H1 (cell line): ENCODE results near the gene SOCS3. TPM values are rescaled to one million over a fixed set of nuclear protein-coding genes. Genes with fewer than 3 reads are reported as not detected.

Experiments used
- CTCF ChIA-PET: fragments of 300-600 bp; sonication (Branson Sonifier 250); formaldehyde crosslinking; loops from one replicate; lab custom pipeline; 2021; ENCODE audit not compliant: partially characterized antibody; lab: Charles Lee
- POLR2A ChIA-PET: fragments of 300-600 bp; sonication (Branson Sonifier 250); formaldehyde crosslinking; loops from one replicate; lab custom pipeline; 2021; ENCODE audit warnings: inconsistent platforms; ENCODE audit not compliant: partially characterized antibody; lab: Charles Lee
- DNase-seq, 2 experiments: peaks; one replicate each; pipeline versions ENCODE4 v3.0.0 to v3.0.0-alpha.2; 2010 to 2022; ENCODE audit warnings: low spot score in 2 of 2, low read depth in 1 of 2, mixed read lengths in 1 of 2
- FAIRE-seq: peaks from 2 replicates; lab custom pipeline; 2011; peaks lifted over from hg19 to GRCh38; lab: Jason Lieb, UNC
- H2AFZ ChIP-seq: 2 replicates; pipeline ENCODE4 v1.8.1; 2012; ENCODE audit warnings: low read length, inconsistent platforms
- H2AK5ac ChIP-seq: 2 replicates; pipeline ENCODE4 v1.6.1; 2013; ENCODE audit warnings: low read depth, low read length
- H2BK120ac ChIP-seq: replicated peaks from 2 replicates; pipeline ENCODE3; 2013; ENCODE audit warnings: low read depth, low read length, inconsistent platforms
- H2BK12ac ChIP-seq: 2 replicates; pipeline ENCODE4 v1.6.1; 2013; ENCODE audit warnings: low read depth, low read length
- H2BK15ac ChIP-seq: 2 replicates; pipeline ENCODE4 v1.6.1; 2013; ENCODE audit warnings: low read length
- H2BK20ac ChIP-seq: 2 replicates; pipeline ENCODE4 v1.6.1; 2013; ENCODE audit warnings: low read length
- H2BK5ac ChIP-seq: 2 replicates; pipeline ENCODE4 v1.6.1; 2013; ENCODE audit warnings: low read depth, low read length
- H3K14ac ChIP-seq: 2 replicates; pipeline ENCODE4 v1.6.1; 2013; ENCODE audit warnings: inconsistent platforms; ENCODE audit not compliant: insufficient read length
- H3K18ac ChIP-seq: 2 replicates; pipeline ENCODE4 v1.6.1; 2013; ENCODE audit warnings: low read length; ENCODE audit errors: extremely low read depth
- H3K23ac ChIP-seq: 2 replicates; pipeline ENCODE4 v1.6.1; 2013; ENCODE audit warnings: inconsistent platforms; ENCODE audit not compliant: insufficient read length
- H3K23me2 ChIP-seq: 2 replicates; pipeline ENCODE4 v1.6.1; 2013; ENCODE audit warnings: low read depth, low read length
- H3K27ac ChIP-seq: 2 replicates; pipeline ENCODE4 v1.6.1; 2011; ENCODE audit warnings: low read depth, low read length, inconsistent platforms
- H3K27me3 ChIP-seq, 4 experiments: replicated peaks in 1 of 4; 1 replicate in 1 of 4; 2 replicates in 3 of 4; pipeline versions ENCODE4 v1.6.1 to v1.8.1; 2011 to 2013; ENCODE audit warnings: low read length in 3 of 4, mild to moderate bottlenecking in 3 of 4, inconsistent platforms in 2 of 4, mixed read lengths in 2 of 4, moderate library complexity in 1 of 4; ENCODE audit not compliant: control insufficient read depth in 3 of 4, insufficient read depth in 3 of 4; ENCODE audit errors: extremely low read depth in 1 of 4
- H3K36me3 ChIP-seq, 4 experiments: 2 replicates each; pipeline versions ENCODE4 v1.6.1 to v1.8.1; 2011 to 2013; ENCODE audit warnings: mild to moderate bottlenecking in 4 of 4, low read length in 3 of 4, moderate library complexity in 2 of 4, control low read depth in 1 of 4, inconsistent platforms in 1 of 4; ENCODE audit not compliant: insufficient read depth in 4 of 4, control insufficient read depth in 2 of 4
- H3K4ac ChIP-seq: replicated peaks from 2 replicates; pipeline ENCODE3; 2013; ENCODE audit warnings: low read length, low read depth, mixed read lengths, inconsistent platforms; ENCODE audit not compliant: insufficient read length
- H3K4me1 ChIP-seq, 4 experiments: replicated peaks in 1 of 4; 1 replicate in 1 of 4; 2 replicates in 3 of 4; pipeline versions ENCODE4 v1.6.1 to v1.8.1; 2011 to 2013; ENCODE audit warnings: low read length in 3 of 4, inconsistent platforms in 2 of 4, mixed read lengths in 1 of 4; ENCODE audit not compliant: insufficient read depth in 4 of 4, control insufficient read depth in 3 of 4
- H3K4me2 ChIP-seq, 2 experiments: 2 replicates each; pipeline versions ENCODE4 v1.6.1 to v1.8.1; 2011 to 2013; ENCODE audit warnings: low read depth in 2 of 2, low read length in 2 of 2, control low read depth in 1 of 2, inconsistent platforms in 1 of 2, mild to moderate bottlenecking in 1 of 2; ENCODE audit not compliant: insufficient read depth in 1 of 2
- H3K4me3 ChIP-seq, 4 experiments: fragments of 200-600, 300-600 bp in 1 of 4; sonication (generic), shearing (Covaris generic), sonication (Bioruptor Twin) in 1 of 4; 2 replicates each; pipeline versions ENCODE4 v1.5.1 to v1.8.1; 2011 to 2016; ENCODE audit warnings: low read length in 4 of 4, low read depth in 3 of 4, control low read depth in 2 of 4, inconsistent platforms in 2 of 4, mild to moderate bottlenecking in 2 of 4, mixed read lengths in 1 of 4, moderate library complexity in 1 of 4; ENCODE audit not compliant: insufficient read depth in 2 of 4; ENCODE audit errors: extremely low read depth in 1 of 4
- H3K56ac ChIP-seq: replicated peaks from 2 replicates; pipeline ENCODE3; 2013; ENCODE audit warnings: low read depth, mild to moderate bottlenecking, mixed read lengths, low read length, inconsistent platforms; ENCODE audit not compliant: insufficient read length
- H3K79me1 ChIP-seq: 2 replicates; pipeline ENCODE4 v1.6.1; 2013; ENCODE audit warnings: low read depth, low read length, control low read depth
- H3K79me2 ChIP-seq, 2 experiments: 2 replicates each; pipeline versions ENCODE4 v1.6.1 to v1.8.1; 2012 to 2013; ENCODE audit warnings: low read length in 2 of 2, mild to moderate bottlenecking in 2 of 2, inconsistent platforms in 1 of 2; ENCODE audit not compliant: insufficient read depth in 2 of 2, control insufficient read depth in 1 of 2
- H3K9ac ChIP-seq, 4 experiments: replicated peaks in 1 of 4; 1 replicate in 1 of 4; 2 replicates in 3 of 4; pipeline versions ENCODE4 v1.6.1 to v1.8.1; 2011 to 2013; ENCODE audit warnings: low read depth in 3 of 4, low read length in 3 of 4, control low read depth in 2 of 4, mild to moderate bottlenecking in 2 of 4, moderate library complexity in 2 of 4, inconsistent platforms in 1 of 4; ENCODE audit errors: extremely low read depth in 1 of 4
- H3K9me3 ChIP-seq, 2 experiments: 2 replicates each; pipeline versions ENCODE4 v1.6.1 to v1.8.1; 2012 to 2013; ENCODE audit warnings: mild to moderate bottlenecking in 2 of 2, moderate library complexity in 2 of 2, control low read depth in 1 of 2, inconsistent platforms in 1 of 2, low read depth in 1 of 2, low read length in 1 of 2, mixed read lengths in 1 of 2; ENCODE audit not compliant: insufficient read depth in 2 of 2
- H4K20me1 ChIP-seq, 2 experiments: replicated peaks in 1 of 2; 2 replicates each; pipeline versions ENCODE3 to v1.8.1; 2011 to 2013; ENCODE audit warnings: inconsistent platforms in 2 of 2, low read length in 2 of 2, mild to moderate bottlenecking in 1 of 2; ENCODE audit not compliant: insufficient read depth in 2 of 2, control insufficient read depth in 1 of 2
- H4K5ac ChIP-seq: 2 replicates; pipeline ENCODE4 v1.6.1; 2013; ENCODE audit warnings: low read length, low read depth, mixed read lengths, inconsistent platforms; ENCODE audit not compliant: insufficient read length
- H4K8ac ChIP-seq: 2 replicates; pipeline ENCODE4 v1.8.0; 2013; ENCODE audit warnings: mild to moderate bottlenecking, moderate library complexity, low read length, inconsistent platforms; ENCODE audit not compliant: insufficient read depth; ENCODE audit errors: extremely low read depth
- H4K91ac ChIP-seq: replicated peaks from 2 replicates; pipeline ENCODE3; 2013; ENCODE audit warnings: low read length, mixed read lengths, inconsistent platforms; ENCODE audit not compliant: insufficient read length
- BACH1 ChIP-seq: IDR thresholded peaks from 2 replicates; pipeline ENCODE4 v1.6.1; 2012; ENCODE audit warnings: low read length, improper control_type of control experiment
- BRCA1 ChIP-seq: IDR thresholded peaks from 2 replicates; pipeline ENCODE4 v1.6.1; 2012; ENCODE audit warnings: low read depth, low read length, improper control_type of control experiment
- CBX5 ChIP-seq: fragments of 300-800, 300-1000 bp; sonication (generic); IDR thresholded peaks from 2 replicates; pipeline ENCODE4 v1.7.1; 2016; ENCODE audit warnings: antibody characterized with exemption, low read length, low read depth
- EGR1 ChIP-seq: IDR thresholded peaks from 2 replicates; pipeline ENCODE4 v1.6.1; 2011; ENCODE audit warnings: low read depth, low read length, borderline replicate concordance
- KDM5A ChIP-seq: fragments of 200-600 bp; IDR thresholded peaks from 2 replicates; pipeline ENCODE4 v1.7.1; 2012; ENCODE audit warnings: mild to moderate bottlenecking, low read length, inconsistent platforms, mixed read lengths
- SP4 ChIP-seq: IDR thresholded peaks from 2 replicates; pipeline ENCODE4 v1.6.1; 2012; ENCODE audit warnings: low read length, inconsistent platforms
- TCF12 ChIP-seq: IDR thresholded peaks from 2 replicates; pipeline ENCODE4 v1.6.1; 2011; ENCODE audit warnings: low read depth, mild to moderate bottlenecking, low read length
- ZNF274 ChIP-seq: IDR thresholded peaks from 2 replicates; pipeline ENCODE4 v1.7.0; 2012; ENCODE audit warnings: low read length, borderline replicate concordance; ENCODE audit errors: extremely low read depth
- WGBS, 2 experiments: shearing (Covaris generic) in 1 of 2; methylation state at CpG; one replicate each; pipeline versions ENCODE4 v1.1.6 to v1.1.7; 2013 to 2015; ENCODE audit warnings: low lambda C conversion rate in 2 of 2, mixed read lengths in 2 of 2, inconsistent platforms in 1 of 2, low coverage in 1 of 2, missing lambda C conversion rate in 1 of 2; ENCODE audit not compliant: insufficient replicate concordance in 2 of 2, insufficient coverage in 1 of 2, insufficient read length in 1 of 2; ENCODE audit errors: extremely low coverage in 1 of 2, missing lambda C conversion rate in 1 of 2; 5-methylcytosine and 5-hydroxymethylcytosine counted together
- polyA plus RNA-seq, 7 experiments: library from polyadenylated mRNA; depleted of rRNA in 3 of 7; stranded (reverse) in 5 of 7; unstranded in 2 of 7; fragments of >200 nt in 5 of 7; fragments of 200-250 nt in 2 of 7; gene quantifications; 1 replicate in 5 of 7; 2 replicates in 1 of 7; 4 replicates in 1 of 7; pipeline versions ENCODE4 v1.2.1 to v1.2.3, GENCODE V29; 2011 to 2013; ENCODE audit warnings: missing spikeins in 2 of 7, mixed read lengths in 2 of 7
- total RNA-seq: library from RNA; stranded (reverse); fragmentation: NEBNext Ultra II Directional; extraction: Animal tissue kit (Norgen Biotek cat#: 25700); gene quantifications from 2 replicates; pipeline ENCODE4 v1.2.1, GENCODE V29; 2021

The SOCS3 gene
- total and polyA plus RNA-seq, 2 of the 8 experiments (the other 6 are each of a cell fraction or from before 2014, with no cell fraction given) = 10.1 to 47.9 TPM

DNA sequence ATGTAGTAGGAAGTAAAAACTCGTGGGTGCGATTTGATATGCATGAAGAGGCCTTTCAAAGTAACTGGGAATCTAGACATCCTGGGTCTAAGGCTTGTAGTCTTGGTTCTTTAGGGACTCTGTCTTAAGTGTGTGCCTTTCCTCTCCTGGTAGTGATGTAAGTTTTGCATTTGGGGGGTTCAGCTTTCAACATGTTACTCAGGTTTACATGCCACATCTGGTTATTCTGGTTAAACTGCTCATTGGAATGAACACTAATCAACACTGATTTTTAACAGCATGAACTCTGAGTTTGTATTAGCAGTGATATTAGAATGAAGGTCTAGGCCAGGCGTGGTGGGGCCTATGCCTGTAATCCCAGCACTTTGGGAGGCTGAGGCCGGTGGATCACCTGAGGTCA is 33.7 kb upstream of the SOCS3 start:
- Histone ChIP-seq H3K23me2 (no peaks in the 10 kb centered on the region), H3K4me1 (peaks cover 0 to 4% (median 0%) of the 10 kb centered on the region in 4 experiments; a peak in 4 of 7 replicates), H2BK120ac (no peak overlapping the region), H3K9me3 (no peaks in the 10 kb centered on the region), H3K9ac (no peak overlapping the region), H2BK5ac (no peak overlapping the region), H3K36me3 (peaks cover 4 to 32% (median 20%) of the 10 kb centered on the region in 4 experiments; a peak in 6 of 8 replicates), H2AK5ac (no peak overlapping the region), H3K27ac (no peak overlapping the region), H2BK15ac (no peak overlapping the region), H3K4me3 (no peak overlapping the region), H3K4me2 (no peak overlapping the region), H4K8ac (no peak overlapping the region), H2AFZ (no peak overlapping the region), H3K18ac (no peak overlapping the region), H3K79me2 (peaks cover 22 to 89% of the 10 kb centered on the region in 2 experiments), H3K4ac (no peak overlapping the region), H3K27me3 (no peaks in the 10 kb centered on the region), H2BK12ac (no peak overlapping the region), H3K14ac (no peak overlapping the region), H3K23ac (no peak overlapping the region), H2BK20ac (no peak overlapping the region), H3K79me1 (peaks cover 13% of the 10 kb centered on the region), H4K91ac (no peak overlapping the region), H4K5ac (no peak overlapping the region), H3K56ac (no peak overlapping the region), H4K20me1 (peaks cover 11 to 26% of the 10 kb centered on the region in 2 experiments)
- DNase-seq (no peak), FAIRE-seq (no peak)
- 90% methylated on average over 4 of the region's 4 CpGs; no CpG with 5 or more reads in 1 of the 2 experiments for WGBS, 2 experiments
- CTCF ChIA-PET = interaction anchor here (0.9 kb wide), 2 partner anchors 19 to 26 kb away, joined by 3 to 4 read pairs; no protein-coding TSS in a partner anchor
- POLR2A ChIA-PET = no interaction called here
- TF ChIP-seq CBX5 (no peak), EGR1 (no peak), BACH1 (no peak), TCF12 (no peak), BRCA1 (no peak), ZNF274 (no peak), KDM5A (no peak), SP4 (no peak)
